H1 (cell line): ENCODE measurements around the gene SMIM44. TPM values are rescaled to one million over a fixed set of nuclear protein-coding genes. Genes with fewer than 3 reads are reported as not detected.

Experiments
- CBX5 ChIP-seq: fragments of 300-800, 300-1000 bp; sonication (generic); IDR thresholded peaks from 2 replicates; pipeline ENCODE4 v1.7.1; 2016; ENCODE audit warnings: antibody characterized with exemption, low read length, low read depth
- KDM4A ChIP-seq: IDR thresholded peaks from one replicate; pipeline ENCODE4 v1.7.1; 2012; ENCODE audit warnings: low read depth, mild to moderate bottlenecking, moderate library complexity, low read length, inconsistent platforms; ENCODE audit not compliant: severe bottlenecking
- SAP30 ChIP-seq: fragments of 300-600 bp; sonication (generic); IDR thresholded peaks from 2 replicates; pipeline ENCODE4 v1.7.1; 2012; ENCODE audit warnings: low read length, moderate library complexity, mild to moderate bottlenecking, inconsistent platforms; ENCODE audit not compliant: insufficient read depth, insufficient replicate concordance
- polyA plus RNA-seq, 7 experiments: library from polyadenylated mRNA; depleted of rRNA in 3 of 7; stranded (reverse) in 5 of 7; unstranded in 2 of 7; fragments of >200 nt in 5 of 7; fragments of 200-250 nt in 2 of 7; gene quantifications; 1 replicate in 5 of 7; 2 replicates in 1 of 7; 4 replicates in 1 of 7; pipeline versions ENCODE4 v1.2.1 to v1.2.3, GENCODE V29; 2011 to 2013; ENCODE audit warnings: missing spikeins in 2 of 7, mixed read lengths in 2 of 7
- total RNA-seq: library from RNA; stranded (reverse); fragmentation: NEBNext Ultra II Directional; extraction: Animal tissue kit (Norgen Biotek cat#: 25700); gene quantifications from 2 replicates; pipeline ENCODE4 v1.2.1, GENCODE V29; 2021

Gene SMIM44
- total and polyA plus RNA-seq, 2 of the 8 experiments (the other 6 are each of a cell fraction or from before 2014, with no cell fraction given): not detected

DNA sequence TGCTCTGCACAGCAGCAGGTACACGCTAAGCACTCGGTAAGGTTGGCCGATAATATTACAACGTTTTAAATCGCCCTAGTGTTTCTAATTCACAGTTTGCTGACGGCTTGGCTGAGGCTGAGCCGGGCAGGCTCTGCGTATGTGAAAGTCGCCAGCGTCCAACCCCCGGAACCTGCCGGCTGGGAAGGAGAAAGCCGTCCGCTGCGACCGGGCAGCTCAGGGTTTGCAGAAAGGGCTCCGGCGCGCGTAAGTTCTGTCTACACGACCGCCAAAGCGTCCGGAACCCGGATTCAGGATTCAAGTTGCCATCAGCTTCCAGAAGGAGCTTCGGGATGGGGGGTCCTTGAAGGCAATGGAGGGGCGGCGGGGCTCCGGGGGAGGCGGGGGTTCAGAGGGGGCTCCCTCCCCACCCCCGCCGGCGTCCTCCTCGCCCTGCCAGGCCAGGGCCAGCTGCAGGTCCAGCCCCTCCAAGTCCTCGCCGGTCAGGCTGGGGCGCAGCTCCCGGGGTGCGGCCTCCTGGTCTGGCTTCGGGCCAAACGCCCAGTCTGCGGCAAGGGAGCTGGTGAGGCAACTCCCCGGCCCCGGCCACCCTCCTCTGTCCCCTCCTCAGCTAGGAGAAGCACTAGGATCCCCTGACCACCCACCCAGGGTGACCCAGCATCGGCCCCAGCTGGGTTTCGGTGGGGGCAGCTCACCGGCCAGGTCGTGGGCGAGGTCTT is 575 bp downstream of the SMIM44 start (continued):
- TF ChIP-seq CBX5 (no peak), KDM4A (no peak), SAP30 (no peak)
